ENCODE measurements around the gene ZNF593.

Gene ZNF593

GRCh38 chr1:26164036-26164860 lies 5.5 kb upstream of the ZNF593 start:
- H3K4me3 ChIP-seq (ENCODE audit: low read depth, low read length) = no peak overlapping the region; the same call in 1 of the 2 replicates
- peak; percentile 55 for TF ChIP-seq CTCF (IDR thresholded peaks at IDR 0.05; ENCODE audit: low read depth, low read length, missing control alignments)
- no peak for DNase-seq (ENCODE audit: low read depth)

- no peak overlapping the region for H3K4me3 ChIP-seq (ENCODE audit: low read depth, low read length)
- TF ChIP-seq CTCF (IDR thresholded peaks at IDR 0.05; ENCODE audit: low read depth, low read length, missing control alignments) = no peak
These were observed 4.6 kb upstream of the ZNF593 start for GRCh38 chr1:26164861-26165842.

DNA sequence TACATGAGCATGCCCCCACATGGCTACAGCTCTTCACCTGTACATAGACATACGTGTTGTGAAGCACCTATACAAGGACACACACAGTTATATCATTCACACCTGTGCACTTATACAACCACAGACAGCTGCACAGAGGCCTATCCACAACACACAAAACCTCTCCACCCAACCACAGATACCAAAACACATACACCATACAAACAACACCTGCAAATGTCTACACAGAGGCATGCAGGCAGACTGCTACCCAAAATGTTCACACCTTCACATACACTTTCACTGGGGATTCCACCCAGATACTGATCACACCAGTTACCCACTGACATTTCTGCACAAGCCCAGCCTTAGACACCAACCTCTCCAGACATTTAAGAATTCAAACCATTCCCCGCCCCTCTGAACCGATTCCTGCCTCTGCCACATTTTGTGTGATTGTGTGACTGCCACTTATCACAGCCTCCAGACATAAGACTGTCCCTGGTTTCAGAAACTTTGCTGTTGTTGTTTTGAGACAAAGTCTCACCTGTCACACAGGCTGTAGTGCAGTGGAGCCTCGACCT lies 2.9 kb upstream of the ZNF593 start:
- no peak for TF ChIP-seq CTCF (IDR thresholded peaks at IDR 0.05; ENCODE audit: low read depth, low read length, missing control alignments)
- no peak for DNase-seq (ENCODE audit: low read depth)
- no peak overlapping the region for H3K4me3 ChIP-seq (ENCODE audit: low read depth, low read length)

More at GRCh38 chr1:26164861-26165842, 4.6 kb upstream of the ZNF593 start:
- no peak for DNase-seq (ENCODE audit: low read depth)

GRCh38 chr1:26168410-26169197 lies 1.1 kb upstream of the ZNF593 start, which contains the start of gene C1orf232:
TSS of gene C1orf232 (minus strand) at chr1:26168963. CDS start at chr1:26168499, 464 bp downstream.
- DNase-seq (ENCODE audit: low read depth) = no peak
- H3K4me3 ChIP-seq (ENCODE audit: low read depth, low read length) = peak within 1 kb of the TSS; percentile 87
- no peak for TF ChIP-seq CTCF (IDR thresholded peaks at IDR 0.05; ENCODE audit: low read depth, low read length, missing control alignments)

DNA sequence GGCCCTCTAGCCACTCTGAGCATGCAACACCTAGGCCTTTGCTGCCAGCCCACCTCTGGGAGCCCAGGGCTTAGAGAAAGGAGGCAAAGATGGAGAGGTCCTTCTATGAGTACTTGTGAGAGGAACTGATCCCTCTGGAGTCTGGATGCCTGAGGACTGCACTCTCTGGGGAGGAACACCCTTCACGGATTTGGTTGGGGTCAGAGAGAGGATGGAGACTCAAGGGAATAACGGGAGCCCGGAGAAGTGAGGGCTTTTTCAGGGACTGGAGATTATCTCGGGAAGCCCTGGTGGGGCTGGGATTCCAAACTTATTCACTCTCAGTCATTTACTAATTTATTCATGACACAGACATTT lies 532 bp upstream of the ZNF593 start:
- no peak for TF ChIP-seq CTCF (IDR thresholded peaks at IDR 0.05; ENCODE audit: low read depth, low read length, missing control alignments)
- DNase-seq (ENCODE audit: low read depth) = no peak
- no peak overlapping the region for H3K4me3 ChIP-seq (ENCODE audit: low read depth, low read length)

DNA sequence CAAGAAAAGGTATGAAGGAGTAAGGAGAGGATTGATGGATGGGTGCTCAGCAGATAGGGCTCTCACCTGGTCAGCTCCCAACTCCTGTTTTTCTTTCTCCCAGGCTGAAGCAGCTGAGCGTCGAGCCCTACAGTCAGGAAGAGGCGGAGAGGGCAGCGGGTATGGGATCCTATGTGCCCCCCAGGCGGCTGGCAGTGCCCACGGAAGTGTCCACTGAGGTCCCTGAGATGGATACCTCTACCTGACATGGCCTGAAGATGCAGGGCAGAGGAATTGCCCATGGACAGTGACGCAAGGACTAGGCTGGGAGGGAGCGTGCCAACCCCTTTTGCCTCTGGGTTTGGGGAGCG lies 739 bp downstream of the ZNF593 start:
- TF ChIP-seq CTCF (IDR thresholded peaks at IDR 0.05; ENCODE audit: low read depth, low read length, missing control alignments) = no peak
- no peak for DNase-seq (ENCODE audit: low read depth)
- peak overlapping the region; percentile 87 for H3K4me3 ChIP-seq (ENCODE audit: low read depth, low read length)
